DND-41 (cell line): ENCODE results near the gene TLE4.

ENCODE experiments used
- CTCF ChIP-seq: IDR thresholded peaks from 2 replicates; pipeline ENCODE4 v1.5.1; 2012; ENCODE audit warnings: borderline replicate concordance, low read length, moderate library complexity, mild to moderate bottlenecking; ENCODE audit not compliant: poor library complexity, severe bottlenecking; ENCODE audit errors: extremely low read depth
- EZH2 ChIP-seq: IDR thresholded peaks from 3 replicates; pipeline ENCODE4 v1.6.1; 2012; ENCODE audit warnings: borderline replicate concordance, low read depth, mild to moderate bottlenecking, moderate library complexity, low read length, inconsistent platforms; ENCODE audit not compliant: severe bottlenecking

GRCh38 chr9:79580055-79580454, 8.3 kb downstream of the TLE4 start:
- TF ChIP-seq CTCF (no peak), EZH2 (no peak)
